NCI-H2029 (cell line): Measurements from ENCODE around the gene MAB21L4.

Experiments used
- DNase-seq: peaks from one replicate; lab custom pipeline; 2025; lab: John Stamatoyannopoulos, UW

Gene MAB21L4

DNA sequence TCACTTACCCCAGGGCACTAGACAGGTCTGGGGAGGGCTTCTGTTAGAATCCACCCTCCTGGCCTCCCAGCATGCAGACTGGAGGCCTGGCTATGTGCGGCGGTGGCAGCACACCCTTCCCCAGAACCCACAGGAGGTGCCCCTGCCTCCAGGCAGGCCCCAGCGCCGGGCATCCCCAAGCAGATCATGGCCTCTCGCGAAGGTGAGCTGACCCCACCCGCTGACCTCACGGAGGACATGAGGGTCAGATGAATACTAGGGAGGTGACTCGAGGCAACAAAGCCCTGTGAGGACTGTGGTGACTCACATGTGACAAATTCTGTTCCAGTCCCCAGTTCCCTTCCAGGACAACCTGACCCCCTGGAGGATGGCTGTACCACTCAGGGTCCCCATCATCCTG, 1.9 kb downstream of the MAB21L4 start:
- no peak for DNase-seq

DNA sequence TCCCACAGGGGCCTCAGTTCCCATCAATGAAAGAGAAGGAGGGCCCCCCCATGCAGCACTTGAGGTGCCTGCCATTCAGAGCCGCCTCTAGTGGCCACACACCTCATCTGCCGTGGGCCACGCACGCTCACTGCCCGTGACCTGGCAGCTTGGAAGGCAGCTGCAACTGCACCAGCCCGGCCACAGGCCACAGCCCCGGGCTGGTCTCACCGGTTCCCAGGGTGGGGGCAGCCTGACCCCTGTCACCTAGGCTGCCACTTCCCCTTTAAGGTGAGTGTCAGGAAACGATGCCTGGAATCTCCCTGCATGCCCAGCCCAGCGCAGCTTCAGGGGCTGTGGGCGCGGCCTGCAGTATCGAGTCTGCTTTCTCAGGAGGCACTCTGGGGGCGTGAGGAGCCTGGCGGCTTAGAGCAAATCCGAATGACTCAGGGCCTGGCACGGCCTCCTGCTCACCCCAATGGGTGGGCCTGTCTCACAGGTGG, 2.6 kb downstream of the MAB21L4 start:
- no peak for DNase-seq

DNA sequence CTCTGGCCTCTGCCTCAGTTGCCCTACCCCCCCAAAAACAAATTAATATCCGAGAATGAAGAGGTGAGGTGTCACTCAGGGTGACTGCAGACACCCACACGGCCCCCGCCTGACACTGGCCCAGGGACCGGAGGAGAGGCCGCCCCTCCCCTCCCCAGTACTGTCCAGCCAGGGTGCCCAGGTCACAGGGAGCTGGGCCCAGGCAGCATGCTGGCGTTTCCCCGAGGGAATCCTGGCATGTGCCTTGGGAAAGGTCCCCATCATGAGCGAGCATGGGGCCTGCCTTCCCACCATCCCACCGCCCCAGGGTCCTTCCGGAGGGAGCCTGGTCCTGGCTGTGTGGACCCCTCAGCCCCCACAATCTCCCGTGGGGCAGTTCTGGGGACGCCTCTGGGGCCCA, 3.0 kb downstream of the MAB21L4 start:
- no peak for DNase-seq

DNA sequence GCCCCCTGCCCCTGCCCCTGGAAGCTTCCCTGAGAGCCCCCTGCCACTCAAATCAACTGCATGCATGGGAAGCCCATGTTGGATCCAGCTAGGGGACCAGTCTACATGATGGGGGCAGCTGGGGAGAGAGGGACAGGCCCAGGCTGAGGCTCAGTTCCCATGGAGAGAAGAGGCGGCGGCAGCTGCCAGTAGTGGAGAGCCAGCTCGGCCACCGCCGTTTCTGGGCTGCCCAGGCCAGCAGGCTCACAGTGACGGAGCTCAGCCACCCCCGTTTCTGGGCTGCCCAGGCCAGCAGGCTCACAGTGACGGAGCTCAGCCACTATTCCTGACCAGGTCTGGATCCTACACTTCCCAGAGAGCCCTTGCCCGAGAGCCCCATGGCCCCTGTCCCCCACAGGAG, 3.6 kb downstream of the MAB21L4 start:
- DNase-seq = no peak

DNA sequence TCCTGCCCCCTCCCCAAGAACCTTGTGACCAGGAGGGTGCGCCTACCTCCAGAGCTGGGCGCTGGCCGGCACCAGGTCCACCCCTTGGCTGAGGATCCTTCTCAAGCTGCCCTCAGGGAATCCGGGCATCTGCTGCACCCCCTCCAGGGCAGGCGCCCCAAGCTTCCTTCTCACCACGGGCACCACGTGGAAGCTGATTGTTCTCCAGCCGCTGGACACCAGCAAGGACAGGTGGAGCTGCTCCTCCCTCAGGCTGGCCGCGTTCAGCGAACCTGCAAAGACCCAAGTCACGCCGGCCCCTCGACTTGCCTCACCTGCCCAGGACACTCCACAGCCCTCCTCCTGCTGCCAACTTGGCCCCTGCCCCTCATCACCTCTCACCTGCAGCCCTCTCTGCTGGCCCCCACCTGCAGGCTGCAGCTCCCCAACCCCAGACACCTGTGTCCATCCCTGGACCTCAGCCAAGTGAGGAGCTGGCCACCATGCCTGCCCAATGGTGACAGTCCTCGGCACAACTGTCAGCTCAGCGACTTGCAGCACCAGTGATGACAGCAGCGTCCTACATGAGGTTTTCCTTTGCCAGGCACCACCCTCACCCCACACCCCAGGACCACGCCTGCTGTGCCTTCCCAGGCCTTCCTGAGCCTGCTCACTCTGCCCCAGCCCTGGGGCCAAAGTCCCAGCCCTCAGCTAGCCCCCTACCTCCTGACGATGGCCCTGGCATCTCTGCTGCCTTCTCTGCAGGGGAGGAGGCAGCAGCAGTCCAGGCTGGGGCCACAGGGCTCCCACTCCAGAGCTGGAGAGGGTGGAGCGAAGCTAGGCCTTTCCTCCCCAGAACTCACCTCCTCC, 4.2 kb downstream of the MAB21L4 start:
- no peak for DNase-seq

DNA sequence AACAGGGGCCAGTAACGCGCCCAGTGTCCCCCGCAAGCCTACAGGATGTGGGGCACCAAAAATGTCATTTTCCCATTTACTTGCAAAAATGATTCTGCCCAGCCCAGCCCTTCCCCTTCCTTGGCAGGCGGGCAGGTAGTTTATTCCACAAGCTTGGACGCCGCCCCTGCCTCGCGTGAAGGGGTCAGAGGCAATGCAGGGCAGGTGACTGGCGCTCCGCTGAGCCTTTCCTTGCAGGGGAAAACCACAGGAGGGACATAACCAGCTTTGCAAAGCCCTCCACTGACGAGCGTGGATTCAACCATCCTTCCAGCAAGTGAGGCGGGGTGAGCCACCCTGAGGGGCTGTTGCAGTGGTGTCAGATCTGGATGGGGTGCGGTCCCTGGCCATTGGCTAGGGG, 5.3 kb downstream of the MAB21L4 start:
- DNase-seq = no peak

DNA sequence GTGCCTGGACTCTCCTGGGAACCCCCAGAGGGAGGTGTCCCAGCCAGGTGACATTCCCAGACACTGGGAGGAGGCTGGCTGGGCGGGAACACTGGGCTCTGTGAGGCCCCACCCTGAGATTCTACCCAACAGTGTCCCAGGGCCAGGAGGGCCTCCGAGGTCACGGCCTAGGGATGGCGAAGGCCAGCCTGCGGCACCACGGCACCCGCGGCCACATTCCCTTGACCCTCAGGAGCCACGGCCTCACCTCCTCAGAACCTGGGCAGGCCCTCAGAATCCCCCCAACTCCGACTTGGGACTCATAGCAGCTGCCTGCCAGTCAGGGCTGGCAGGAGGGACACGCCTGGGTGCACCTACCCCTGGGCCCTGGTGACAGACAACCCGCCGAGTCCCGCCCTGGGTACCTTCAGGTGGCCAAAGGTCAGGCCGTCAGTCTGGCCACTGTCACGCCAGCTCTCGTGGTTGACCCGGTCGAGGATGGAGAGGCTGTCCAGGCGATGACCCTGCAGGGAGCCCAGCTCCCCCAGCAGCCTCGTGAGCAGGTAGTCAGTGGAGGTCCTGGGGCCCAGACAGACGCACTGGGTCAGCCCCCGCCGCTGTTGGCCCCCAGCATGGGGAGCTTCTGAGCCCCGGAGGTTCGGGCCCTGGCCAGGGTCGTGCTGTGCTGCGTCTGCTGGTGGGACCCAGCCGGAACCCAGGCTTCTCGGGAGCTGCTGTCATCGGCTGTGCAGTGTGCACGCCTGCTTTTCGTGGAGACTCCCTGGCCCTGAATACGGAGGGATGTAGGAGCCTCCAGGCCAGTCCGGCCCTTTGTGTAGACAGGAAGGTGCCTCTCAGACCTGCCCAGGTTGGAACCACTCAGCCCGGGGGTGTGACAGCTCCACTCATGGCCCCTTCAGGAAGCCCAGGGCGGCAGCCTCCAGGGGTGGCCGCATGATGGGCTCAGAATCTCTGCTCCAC, 6.1 kb downstream of the MAB21L4 start:
- no peak for DNase-seq

DNA sequence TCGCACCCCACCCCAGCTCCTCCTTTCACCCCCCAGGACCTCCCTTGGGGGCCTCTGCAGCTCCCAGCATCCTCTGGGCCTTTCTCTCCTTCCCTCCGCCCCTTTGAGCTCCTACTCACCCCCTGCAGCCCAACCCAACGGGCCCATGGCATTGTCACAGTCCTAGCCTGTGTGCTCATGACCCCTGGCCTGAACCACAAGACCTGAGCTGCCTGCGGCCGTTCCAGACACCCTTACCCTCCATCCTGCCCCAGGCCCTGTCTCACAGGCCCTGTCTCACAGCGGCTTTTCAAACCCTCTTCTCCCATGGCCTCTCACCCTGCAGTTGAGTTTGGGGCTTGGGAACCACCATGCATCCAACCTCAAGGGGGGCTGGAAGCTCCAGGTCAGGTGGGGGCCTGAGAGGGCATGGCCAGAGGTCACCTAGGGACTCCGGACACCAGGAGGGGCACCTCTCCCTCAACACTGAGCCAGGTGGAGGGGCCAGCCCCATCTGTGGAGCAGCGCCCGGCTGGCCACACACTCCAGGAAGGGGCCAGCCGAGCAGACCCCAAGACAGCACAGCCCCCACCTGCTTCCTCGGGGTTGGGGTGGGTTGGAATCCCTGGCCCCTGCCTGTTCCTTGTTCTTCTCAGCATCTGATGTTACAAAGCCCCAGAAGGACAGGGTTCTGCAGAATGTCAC, 6.9 kb downstream of the MAB21L4 start:
- DNase-seq = no peak

DNA sequence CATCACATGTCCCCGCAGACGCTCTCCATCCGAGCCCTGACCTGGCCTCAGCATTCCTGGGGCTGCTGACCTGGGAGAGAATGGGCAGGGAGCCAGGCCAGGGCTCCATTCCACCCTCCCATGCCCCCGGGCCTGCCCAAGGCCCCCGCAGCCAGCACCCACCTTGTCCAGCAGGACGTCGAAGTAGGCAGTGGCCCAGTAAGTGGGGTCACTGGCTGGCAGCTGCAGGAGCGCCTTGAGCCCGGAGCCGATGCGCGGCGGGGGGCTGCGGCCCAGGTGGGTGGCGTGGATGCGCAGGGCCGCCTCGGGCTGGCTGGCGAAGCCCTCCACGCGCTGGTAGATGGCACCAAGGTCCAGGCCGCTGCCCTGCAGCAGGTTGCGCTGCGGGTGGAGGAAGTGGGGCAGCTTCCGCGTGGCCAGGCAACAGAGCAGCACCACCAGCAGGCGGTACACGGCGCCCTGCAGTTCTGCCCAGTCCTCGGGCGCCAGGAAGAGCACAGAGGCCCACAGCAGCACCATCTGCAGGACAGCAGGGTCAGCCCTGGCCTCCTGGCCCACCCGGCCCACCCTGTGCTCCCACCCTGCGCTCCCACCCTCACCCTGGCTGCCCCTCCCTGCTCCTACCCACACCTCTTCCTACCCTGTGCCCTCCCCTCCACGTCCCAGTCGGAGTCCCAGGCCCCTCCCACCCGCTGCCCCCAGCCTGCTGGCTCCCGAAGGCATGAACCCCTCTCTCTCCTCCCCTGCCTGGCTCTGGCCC, 7.6 kb downstream of the MAB21L4 start:
- no peak for DNase-seq

DNA sequence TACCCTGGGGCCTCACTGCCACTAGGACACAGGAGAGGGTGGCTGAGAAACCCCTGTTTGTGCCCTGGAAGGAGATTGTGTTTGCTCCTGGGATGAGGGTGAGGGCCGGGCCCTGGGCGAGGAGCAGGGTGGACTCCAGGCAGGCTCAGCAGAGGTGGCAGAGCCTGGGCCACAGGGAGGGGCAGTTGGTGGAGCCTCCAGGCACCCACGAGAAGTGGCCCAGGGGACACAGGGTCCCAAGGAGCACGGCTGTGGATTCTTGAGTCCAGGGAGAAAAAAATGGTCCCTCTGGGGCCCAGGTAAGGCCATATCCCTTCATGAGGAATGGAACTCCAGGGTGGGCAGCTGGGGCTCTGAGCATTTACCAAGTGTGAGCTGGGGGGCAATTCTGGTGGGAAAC, 8.3 kb downstream of the MAB21L4 start:
- DNase-seq = no peak

DNA sequence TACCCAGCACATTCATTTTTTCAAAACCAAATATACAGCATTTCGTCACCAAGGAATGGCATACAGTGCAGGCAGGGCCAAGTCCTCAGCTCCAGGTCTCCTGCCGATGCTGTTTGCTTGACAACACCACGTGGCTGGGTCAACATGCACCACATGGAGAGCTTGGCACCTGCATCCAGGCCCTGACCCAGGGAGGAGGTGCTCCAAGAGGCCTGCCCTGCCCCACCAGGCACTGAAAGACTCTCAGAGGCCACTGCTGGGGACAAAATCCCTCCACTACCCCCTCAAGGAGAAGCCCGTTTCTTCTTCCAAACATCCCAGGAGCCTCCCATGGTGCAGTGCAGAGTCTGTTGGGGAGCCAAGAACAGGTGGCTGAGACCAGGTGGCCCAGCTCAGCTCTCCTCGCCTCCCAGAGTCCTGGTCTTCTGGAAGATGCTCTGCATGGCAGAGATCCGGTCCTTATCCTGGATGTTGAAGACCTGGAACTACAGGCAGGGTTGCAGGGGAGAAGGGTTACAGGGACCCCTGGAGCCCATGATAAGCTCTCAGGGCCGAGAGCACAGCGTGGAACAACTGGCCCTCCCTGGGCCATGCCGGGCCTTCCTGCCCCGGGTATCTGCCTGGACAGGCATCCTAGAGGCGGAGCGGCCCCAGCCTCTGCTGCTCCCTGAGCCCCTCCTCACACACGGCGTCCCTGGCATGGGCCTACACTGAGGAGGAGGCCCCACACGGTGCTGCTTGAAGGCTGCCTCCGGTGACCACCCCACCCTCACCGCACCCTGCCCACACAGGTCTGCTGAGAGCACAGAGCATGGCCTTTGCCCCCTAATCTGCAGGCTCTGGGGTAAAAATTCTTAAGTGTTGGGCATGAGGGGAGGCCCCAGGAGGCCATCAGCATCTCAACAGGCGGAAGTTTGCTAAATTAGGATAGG, 9.0 kb downstream of the MAB21L4 start:
- DNase-seq = no peak

DNA sequence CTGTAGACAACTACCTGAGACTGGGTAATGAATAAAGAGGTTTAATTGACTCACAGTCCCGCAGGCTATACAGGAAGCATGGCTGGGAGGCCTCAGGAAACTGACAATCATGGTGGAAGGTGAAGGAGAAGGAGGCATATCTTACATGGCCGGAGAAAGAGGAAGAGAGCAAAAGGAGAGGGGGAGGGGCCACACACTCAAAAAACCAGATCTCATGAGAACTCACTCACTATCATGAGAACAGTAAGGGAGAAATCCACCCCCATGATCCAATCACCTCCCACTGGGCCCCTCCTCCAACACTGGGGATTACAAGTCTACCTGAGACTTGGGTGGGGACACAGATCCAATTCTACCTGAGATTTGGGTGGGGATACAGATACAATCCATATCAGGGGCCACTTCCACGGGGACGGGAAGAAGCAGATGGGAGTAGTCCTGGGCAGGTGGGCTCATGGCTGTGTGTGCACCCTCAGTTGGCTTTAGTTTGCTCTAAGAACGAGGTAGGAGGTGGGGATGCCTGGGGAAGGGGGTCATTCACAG, 9.9 kb downstream of the MAB21L4 start:
- DNase-seq = no peak

DNA sequence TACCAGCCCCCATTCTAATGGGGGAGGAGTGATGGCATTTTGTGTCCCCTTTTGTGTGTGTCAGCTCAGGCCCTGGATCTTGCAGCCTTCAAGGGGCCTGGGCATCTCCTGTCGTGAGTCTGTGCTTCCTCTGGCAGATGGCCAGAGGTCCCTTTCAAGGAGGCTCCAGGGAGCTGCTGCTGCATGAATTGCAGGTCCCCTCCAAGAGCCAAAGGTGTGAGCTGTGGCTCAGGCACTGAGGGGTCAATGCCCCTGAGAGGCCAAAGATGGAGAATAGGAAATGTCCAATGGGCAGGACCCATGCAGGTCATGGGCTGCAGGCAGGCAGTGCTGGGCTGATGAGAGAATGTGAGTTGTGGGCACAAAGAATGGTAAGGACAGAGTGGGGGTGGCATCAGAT, 10.4 kb downstream of the MAB21L4 start:
- no peak for DNase-seq

DNA sequence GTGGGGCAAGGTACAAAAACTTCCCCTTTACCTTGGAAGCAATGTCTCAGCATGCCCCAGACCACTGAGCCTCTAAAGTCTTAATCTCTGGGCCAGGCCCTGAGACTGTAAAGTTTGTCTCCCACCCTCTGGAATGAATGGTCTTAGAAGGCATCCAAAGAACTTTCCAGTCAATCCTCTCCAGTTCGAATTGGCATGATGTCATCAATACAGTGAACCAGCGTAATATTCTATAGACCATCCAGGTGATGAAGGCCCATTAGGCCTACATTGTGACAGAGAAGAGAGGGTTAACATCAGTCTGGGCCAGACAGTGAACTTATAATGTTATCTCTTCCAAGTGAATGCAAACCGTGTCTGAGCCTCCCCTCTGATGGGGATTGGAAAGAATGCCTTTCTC, 11.2 kb downstream of the MAB21L4 start:
- no peak for DNase-seq

DNA sequence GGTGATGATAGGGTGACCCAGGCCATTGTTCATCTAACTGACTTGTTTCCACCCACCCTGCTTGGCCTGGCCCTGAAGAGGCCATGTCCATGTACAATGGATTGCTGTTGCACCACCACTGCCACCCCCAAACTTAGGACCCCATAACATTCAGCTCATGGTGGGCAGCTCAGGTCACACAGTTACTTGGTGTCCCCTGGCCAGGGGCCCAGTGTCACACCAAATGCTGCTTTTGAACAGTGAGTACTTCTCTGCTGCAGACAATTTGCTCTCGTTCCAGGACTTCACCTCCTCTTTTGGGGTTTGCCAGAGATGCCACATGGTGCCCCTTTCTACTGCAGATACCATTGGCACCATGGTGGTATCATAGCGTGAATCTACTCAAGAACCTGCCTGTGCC, 11.7 kb downstream of the MAB21L4 start:
- no peak for DNase-seq

DNA sequence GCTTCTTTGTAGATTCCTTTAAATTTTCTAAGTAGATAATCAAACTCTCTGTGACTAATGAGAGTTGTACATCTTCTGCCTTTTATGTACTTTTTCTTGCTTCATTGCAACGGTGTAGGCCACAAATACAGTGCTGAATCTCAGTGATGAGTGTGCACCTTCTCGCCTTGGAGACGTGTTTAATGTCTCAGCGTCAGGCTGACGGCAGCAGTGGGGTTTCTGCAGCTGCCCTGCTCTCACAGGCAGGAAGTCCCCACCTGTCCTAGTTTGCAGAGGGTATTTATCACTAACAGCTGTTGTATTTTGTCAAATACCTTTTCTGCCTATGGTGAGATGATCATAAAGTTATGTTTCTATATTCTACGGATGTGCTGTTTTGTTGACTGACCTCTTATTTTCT, 14.0 kb downstream of the MAB21L4 start:
- DNase-seq = peak; percentile 37

DNA sequence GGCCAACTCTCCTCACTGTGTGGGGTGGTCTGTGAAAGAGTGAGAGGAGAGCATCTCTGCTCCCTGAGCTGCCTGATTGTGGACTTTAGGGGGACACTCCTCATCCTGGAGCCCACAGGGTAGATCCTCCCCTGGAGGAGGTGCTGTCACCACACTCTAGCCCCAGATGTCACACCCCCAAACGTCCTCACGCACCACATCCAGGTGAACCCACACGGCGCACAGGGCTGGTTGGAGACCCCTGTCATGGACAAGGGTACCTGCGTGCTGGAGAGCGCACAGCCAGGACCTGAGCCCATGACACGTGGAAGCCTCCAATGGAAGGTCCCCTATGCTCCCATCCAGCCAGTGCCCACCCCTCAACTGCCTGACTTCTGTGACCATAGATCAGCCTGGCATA, 16.9 kb downstream of the MAB21L4 start:
- no peak for DNase-seq

DNA sequence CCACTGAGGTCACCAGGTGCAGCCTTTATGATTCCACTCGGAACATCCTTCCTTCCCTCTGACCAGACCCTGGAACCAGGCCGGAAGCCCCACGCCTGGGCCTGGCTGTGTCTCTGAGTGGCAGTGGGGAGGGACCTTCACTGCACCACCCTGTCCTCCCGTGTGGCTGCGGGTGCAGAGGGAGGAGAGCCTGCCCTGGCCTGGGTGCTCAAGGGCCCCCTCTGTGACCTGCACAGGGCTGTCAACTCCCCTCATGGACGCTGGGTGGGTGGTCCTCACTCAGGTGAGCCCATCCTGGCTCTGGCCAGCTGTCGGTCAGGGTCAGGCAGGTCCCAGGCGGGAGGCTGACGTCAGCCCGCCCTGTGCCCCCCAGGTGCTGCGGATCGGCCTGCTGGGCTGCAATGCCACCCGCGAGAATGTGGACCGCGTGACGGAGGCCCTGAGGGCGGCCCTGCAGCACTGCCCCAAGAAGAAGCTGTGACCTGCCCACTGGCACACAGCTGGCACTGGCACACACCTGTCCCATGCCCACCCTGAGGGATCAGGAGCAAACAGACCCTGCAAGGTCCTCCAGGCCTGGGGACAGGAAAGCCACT, 17.5 kb downstream of the MAB21L4 start:
- DNase-seq = no peak

DNA sequence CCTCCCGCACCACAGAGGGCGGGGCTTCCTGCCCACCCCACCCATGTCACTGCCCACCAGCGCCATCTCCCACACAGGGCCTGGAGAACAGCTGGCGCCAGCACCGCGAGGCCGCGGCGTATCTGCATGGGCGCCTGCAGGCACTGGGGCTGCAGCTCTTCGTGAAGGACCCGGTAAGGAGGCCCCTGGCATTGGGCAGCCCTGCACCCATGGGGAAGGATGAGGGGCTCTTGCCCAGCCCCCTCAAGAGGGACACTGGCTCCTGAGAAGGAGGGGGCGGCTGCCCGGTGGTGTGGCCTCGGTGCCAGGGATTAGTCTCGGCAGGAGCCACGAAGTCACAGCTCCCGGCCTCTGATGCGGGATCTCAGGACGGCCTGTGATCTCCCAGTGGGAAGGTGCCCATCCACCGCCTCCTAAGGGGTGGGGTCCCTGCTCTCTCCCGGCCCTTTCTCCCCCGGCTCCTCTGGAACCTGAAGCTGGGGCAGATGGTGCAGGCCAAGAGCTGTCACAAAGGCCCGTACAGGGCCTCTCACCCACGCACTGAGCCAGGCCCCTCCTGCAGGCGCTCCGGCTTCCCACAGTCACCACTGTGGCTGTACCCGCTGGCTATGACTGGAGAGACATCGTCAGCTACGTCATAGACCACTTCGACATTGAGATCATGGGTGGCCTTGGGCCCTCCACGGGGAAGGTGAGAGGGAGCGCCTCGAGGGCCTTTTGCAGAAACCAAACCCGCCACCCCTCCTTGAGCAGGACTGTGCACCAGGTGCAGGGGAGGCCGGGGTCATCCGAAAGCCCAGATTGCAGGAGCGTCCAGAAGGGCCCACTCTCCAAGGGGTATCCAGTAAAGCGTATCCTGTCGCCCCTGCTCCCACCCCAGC, 18.3 kb downstream of the MAB21L4 start:
- DNase-seq = no peak
